Stimulated activated naive CD8-positive, alpha-beta T cell treated with anti-CD3 and anti-CD28 coated beads, Interleukin-15, amount 100 ng/mL, for 72 hours (primary cell): Measurements from ENCODE around the gene PPY.
"Not testable (repeated sequence)": the region's sequence is repeated elsewhere in the genome, so short reads cannot be mapped to it uniquely, and the experiment has no call there.

Experiments used
- ATAC-seq: fragments of 150-1000 bp; cut with Tn5 transposase; 2 replicates; pipeline ENCODE4 v1.10.0; 2021; ENCODE audit warnings: mild to moderate bottlenecking, moderate library complexity
- DNase-seq, 2 donors: peaks; one replicate each; pipeline ENCODE4 v3.0.0; 2021 to 2022
- H3K27ac Mint-ChIP-seq, 2 donors: one replicate each; pipeline ENCODE4 v1.8.0; 2022; ENCODE audit warnings: mild to moderate bottlenecking in 2 of 2, mixed read lengths in 2 of 2, moderate library complexity in 2 of 2
- H3K27me3 Mint-ChIP-seq: one replicate; pipeline ENCODE4 v1.8.0; 2022; ENCODE audit warnings: mixed read lengths
- H3K4me1 Mint-ChIP-seq: one replicate; pipeline ENCODE4 v1.8.0; 2022; ENCODE audit warnings: mild to moderate bottlenecking, mixed read lengths
- H3K4me3 Mint-ChIP-seq, 2 donors: one replicate each; pipeline ENCODE4 v1.8.0; 2022; ENCODE audit warnings: mild to moderate bottlenecking in 2 of 2, mixed read lengths in 2 of 2, moderate library complexity in 1 of 2
- H3K9me3 Mint-ChIP-seq, 2 donors: one replicate each; pipeline ENCODE4 v1.8.0; 2022; ENCODE audit warnings: mixed read lengths in 2 of 2

PPY gene

GRCh38 chr17:43951750-43952149 is 9.5 kb upstream of the PPY start:
- peaks cover 73% of the 10 kb centered on the region for H3K27me3 Mint-ChIP-seq
- no peak overlapping the region for H3K4me3 Mint-ChIP-seq
- H3K9me3 Mint-ChIP-seq: no peaks in the 10 kb centered on the region
- DNase-seq (no peak), ATAC-seq (no peak)
- peaks cover 11% of the 10 kb centered on the region for H3K4me1 Mint-ChIP-seq
- H3K27ac Mint-ChIP-seq: no peak overlapping the region

- no peak for ATAC-seq
- no peak overlapping the region for H3K27ac Mint-ChIP-seq
Observed at GRCh38 chr17:43950554-43950953, 8.3 kb upstream of the PPY start.

GRCh38 chr17:43949781-43950180 is 7.5 kb upstream of the PPY start:
- peaks cover 22% of the 10 kb centered on the region for H3K4me1 Mint-ChIP-seq
- DNase-seq: no peak
- H3K4me3 Mint-ChIP-seq: no peak overlapping the region
- H3K27me3 Mint-ChIP-seq: peaks cover 67% of the 10 kb centered on the region
- H3K27ac Mint-ChIP-seq: no peak overlapping the region
- no peaks in the 10 kb centered on the region for H3K9me3 Mint-ChIP-seq
- ATAC-seq: no peak

More at GRCh38 chr17:43950554-43950953, 8.3 kb upstream of the PPY start:
- H3K9me3 Mint-ChIP-seq: no peaks in the 10 kb centered on the region
- DNase-seq: no peak
- no peak overlapping the region for H3K4me3 Mint-ChIP-seq
- peaks cover 74% of the 10 kb centered on the region for H3K27me3 Mint-ChIP-seq
- peaks cover 20% of the 10 kb centered on the region for H3K4me1 Mint-ChIP-seq

GRCh38 chr17:43946781-43947180 is 4.5 kb upstream of the PPY start:
- no peak overlapping the region for H3K27ac Mint-ChIP-seq
- ATAC-seq (no peak), DNase-seq (no peak)
- no peak overlapping the region for H3K4me3 Mint-ChIP-seq
- no peaks in the 10 kb centered on the region for H3K9me3 Mint-ChIP-seq
- peaks cover 37% of the 10 kb centered on the region for H3K27me3 Mint-ChIP-seq
- peaks cover 20% of the 10 kb centered on the region for H3K4me1 Mint-ChIP-seq

- H3K9me3 Mint-ChIP-seq: no peaks in the 10 kb centered on the region
- DNase-seq (no peak), ATAC-seq (no peak)
- H3K4me3 Mint-ChIP-seq: no peak overlapping the region
- H3K27me3 Mint-ChIP-seq: peaks cover 21% of the 10 kb centered on the region
- H3K4me1 Mint-ChIP-seq: peaks cover 20% of the 10 kb centered on the region
- no peak overlapping the region for H3K27ac Mint-ChIP-seq
Observed at GRCh38 chr17:43945074-43945829, 3.0 kb upstream of the PPY start.

GRCh38 chr17:43940630-43941029 is 1.6 kb downstream of the PPY start:
- H3K4me1 Mint-ChIP-seq: peaks cover 38% of the 10 kb centered on the region
- H3K27ac Mint-ChIP-seq: no peak overlapping the region
- H3K27me3 Mint-ChIP-seq: peaks cover 28% of the 10 kb centered on the region
- H3K9me3 Mint-ChIP-seq: no peaks in the 10 kb centered on the region
- ATAC-seq: no peak
- no peak overlapping the region for H3K4me3 Mint-ChIP-seq
- peak in 1 of 2 donors; percentile 41 for DNase-seq

GRCh38 chr17:43939886-43940285 is 2.4 kb downstream of the PPY start:
- peaks cover 28% of the 10 kb centered on the region for H3K27me3 Mint-ChIP-seq
- no peaks in the 10 kb centered on the region for H3K9me3 Mint-ChIP-seq
- DNase-seq (no peak), ATAC-seq (no peak)
- H3K27ac Mint-ChIP-seq: no peak overlapping the region
- H3K4me3 Mint-ChIP-seq: no peak overlapping the region
- peaks cover 37% of the 10 kb centered on the region for H3K4me1 Mint-ChIP-seq

GRCh38 chr17:43939452-43939851 is 2.8 kb downstream of the PPY start:
- DNase-seq, H3K27ac Mint-ChIP-seq, ATAC-seq, H3K9me3 Mint-ChIP-seq: not testable (repeated sequence)
- H3K4me1 Mint-ChIP-seq: peaks cover 32% of the 10 kb centered on the region
- peaks cover 28% of the 10 kb centered on the region for H3K27me3 Mint-ChIP-seq
- H3K4me3 Mint-ChIP-seq: peak overlapping the region; percentile 33 to 66

- no peaks in the 10 kb centered on the region for H3K9me3 Mint-ChIP-seq
- ATAC-seq: no peak
- DNase-seq: no peak
- H3K27me3 Mint-ChIP-seq: peaks cover 28% of the 10 kb centered on the region
- H3K4me3 Mint-ChIP-seq: peak overlapping the region; percentile 29 to 66
- H3K4me1 Mint-ChIP-seq: peaks cover 28% of the 10 kb centered on the region
- H3K27ac Mint-ChIP-seq: peak overlapping the region in 1 of 2 donors; percentile 67
Observed at GRCh38 chr17:43938838-43939182, 3.5 kb downstream of the PPY start.

GRCh38 chr17:43936434-43936833 is 5.8 kb downstream of the PPY start:
- Mint-ChIP-seq H3K27me3 (peaks cover 28% of the 10 kb centered on the region), H3K9me3 (no peaks in the 10 kb centered on the region), H3K4me1 (peaks cover 26% of the 10 kb centered on the region), H3K27ac (no peak overlapping the region), H3K4me3 (no peak overlapping the region)
- DNase-seq (no peak), ATAC-seq (no peak)

- no peak overlapping the region for H3K27ac Mint-ChIP-seq
- no peaks in the 10 kb centered on the region for H3K9me3 Mint-ChIP-seq
- H3K27me3 Mint-ChIP-seq: peaks cover 28% of the 10 kb centered on the region
- peaks cover 26% of the 10 kb centered on the region for H3K4me1 Mint-ChIP-seq
- DNase-seq (no peak), ATAC-seq (no peak)
- H3K4me3 Mint-ChIP-seq: no peak overlapping the region
Observed at GRCh38 chr17:43935926-43936261, 6.4 kb downstream of the PPY start.

- Mint-ChIP-seq H3K27me3 (peaks cover 28% of the 10 kb centered on the region), H3K9me3 (no peaks in the 10 kb centered on the region), H3K27ac (no peak overlapping the region), H3K4me3 (no peak overlapping the region), H3K4me1 (peaks cover 26% of the 10 kb centered on the region)
- DNase-seq (no peak), ATAC-seq (no peak)
Observed at GRCh38 chr17:43935204-43935925, 6.9 kb downstream of the PPY start.

- Mint-ChIP-seq H3K9me3 (no peaks in the 10 kb centered on the region), H3K4me1 (peaks cover 22% of the 10 kb centered on the region), H3K27ac (peak overlapping the region in 1 of 2 donors; percentile 65), H3K4me3 (no peak overlapping the region), H3K27me3 (peaks cover 17% of the 10 kb centered on the region)
- no peak for DNase-seq
- no peak for ATAC-seq
Observed at GRCh38 chr17:43932923-43933322, 9.4 kb downstream of the PPY start.

GRCh38 chr17:43932357-43932756 is 9.9 kb downstream of the PPY start:
- no peak overlapping the region for H3K4me3 Mint-ChIP-seq
- H3K4me1 Mint-ChIP-seq: peaks cover 22% of the 10 kb centered on the region
- DNase-seq (no peak), ATAC-seq (no peak)
- H3K27me3 Mint-ChIP-seq: peaks cover 11% of the 10 kb centered on the region
- H3K9me3 Mint-ChIP-seq: no peaks in the 10 kb centered on the region
- no peak overlapping the region for H3K27ac Mint-ChIP-seq

- H3K27me3 Mint-ChIP-seq: peaks cover under 1% of the 10 kb centered on the region
Observed at GRCh38 chr17:43931062-43931571, 11.2 kb downstream of the PPY start.

GRCh38 chr17:43928609-43929008 is 13.7 kb downstream of the PPY start:
- Mint-ChIP-seq H3K4me1 (peaks cover 40% of the 10 kb centered on the region), H3K27ac (no peak overlapping the region), H3K27me3 (peaks cover 8% of the 10 kb centered on the region), H3K9me3 (no peaks in the 10 kb centered on the region), H3K4me3 (no peak overlapping the region)
- ATAC-seq: peak; percentile 29
- no peak for DNase-seq

More at GRCh38 chr17:43931062-43931571, 11.2 kb downstream of the PPY start:
- no peaks in the 10 kb centered on the region for H3K9me3 Mint-ChIP-seq
- DNase-seq: no peak
- H3K27ac Mint-ChIP-seq: no peak overlapping the region
- no peak overlapping the region for H3K4me3 Mint-ChIP-seq
- ATAC-seq: no peak
- peaks cover 25% of the 10 kb centered on the region for H3K4me1 Mint-ChIP-seq
